ENCODE measurements around the gene SMIM33.

GRCh38 chr5:139486201-139486600 is 15.4 kb downstream of the SMIM33 start:
- TF ChIP-seq CTCF (IDR thresholded peaks at IDR 0.05) (no peak), POLR2A (IDR thresholded peaks at IDR 0.05) (no peak)
